SK-N-SH (cell line): ENCODE results near the gene ANKRD9. TPM values are rescaled to one million over a fixed set of nuclear protein-coding genes. Genes with fewer than 3 reads are reported as not detected.

Experiments
- CTCF ChIA-PET: fragments of 300-600, 350-600 bp; formaldehyde crosslinking; extraction: SDS; loops from one replicate; lab custom pipeline; 2021; lab: Yijun Ruan, JAX
- POLR2A ChIA-PET: fragments of 350-600 bp; sonication (Branson Sonifier 250); formaldehyde crosslinking; extraction: SDS; loops from one replicate; lab custom pipeline; 2020; ENCODE audit warnings: antibody characterized with exemption, inconsistent platforms; lab: Yijun Ruan, JAX
- DNase-seq: peaks from one replicate; pipeline ENCODE4 v3.0.0; 2012
- H2AFZ ChIP-seq: fragments of 200-600 bp; sonication (generic); 2 replicates; pipeline ENCODE4 v1.8.1; 2016; ENCODE audit warnings: antibody characterized with exemption, mild to moderate bottlenecking, low read depth
- H3F3A ChIP-seq: fragments of 200-600 bp; sonication (generic); replicated peaks from 2 replicates; pipeline ENCODE3; 2016; ENCODE audit warnings: antibody characterized with exemption, mild to moderate bottlenecking; ENCODE audit not compliant: insufficient read depth
- H3K27ac ChIP-seq, 2 experiments: fragments of 200-500 bp in 1 of 2; fragments of 200-600 bp in 1 of 2; sonication (Bioruptor generic) in 1 of 2; sonication (generic), shearing (Covaris generic) in 1 of 2; 2 replicates each; pipeline versions ENCODE4 v1.5.1 to v1.6.1; 2014 to 2016; ENCODE audit warnings: low read depth in 2 of 2, inconsistent platforms in 1 of 2, low read length in 1 of 2, mild to moderate bottlenecking in 1 of 2, mixed read lengths in 1 of 2
- H3K27me3 ChIP-seq: fragments of 200-600 bp; sonication (generic), shearing (Covaris generic); 2 replicates; pipeline ENCODE4 v1.6.1; 2016; ENCODE audit warnings: mixed run types; ENCODE audit not compliant: insufficient read depth
- H3K36me3 ChIP-seq, 2 experiments: fragments of 200-500 bp in 1 of 2; fragments of 200-600 bp in 1 of 2; sonication (Bioruptor generic) in 1 of 2; sonication (generic) in 1 of 2; replicated peaks in 1 of 2; 2 replicates each; pipeline versions ENCODE3 to v1.5.1; 2014 to 2016; ENCODE audit warnings: low read length in 1 of 2, mild to moderate bottlenecking in 1 of 2; ENCODE audit not compliant: insufficient read depth in 2 of 2, control insufficient read depth in 1 of 2
- H3K4me1 ChIP-seq, 2 experiments: fragments of 200-500 bp in 1 of 2; fragments of 200-600 bp in 1 of 2; sonication (Bioruptor generic) in 1 of 2; sonication (generic), shearing (Covaris generic) in 1 of 2; 2 replicates each; pipeline versions ENCODE4 v1.5.1 to v1.6.1; 2014 to 2016; ENCODE audit warnings: low read depth in 1 of 2, low read length in 1 of 2, mixed run types in 1 of 2; ENCODE audit not compliant: insufficient read depth in 2 of 2, control insufficient read depth in 1 of 2
- H3K4me2 ChIP-seq: fragments of 200-600 bp; sonication (generic), shearing (Covaris generic); 2 replicates; pipeline ENCODE4 v1.6.1; 2017; ENCODE audit warnings: mixed run types
- H3K4me3 ChIP-seq, 2 experiments: fragments of 200-500 bp in 1 of 2; fragments of 200-600 bp in 1 of 2; sonication (Bioruptor generic) in 1 of 2; sonication (generic), shearing (Covaris generic) in 1 of 2; 2 replicates each; pipeline versions ENCODE4 v1.5.1 to v1.8.1; 2014 to 2016; ENCODE audit warnings: low read depth in 2 of 2, inconsistent platforms in 1 of 2, low read length in 1 of 2, mild to moderate bottlenecking in 1 of 2, mixed read lengths in 1 of 2, moderate library complexity in 1 of 2
- H3K79me2 ChIP-seq: fragments of 200-600 bp; sonication (generic); 2 replicates; pipeline ENCODE4 v1.8.1; 2017; ENCODE audit warnings: mild to moderate bottlenecking; ENCODE audit not compliant: insufficient read depth
- H3K9ac ChIP-seq: fragments of 200-600 bp; sonication (generic); 2 replicates; pipeline ENCODE4 v1.6.1; 2017; ENCODE audit warnings: mixed run types
- H3K9me2 ChIP-seq: fragments of 200-600 bp; sonication (generic); 2 replicates; pipeline ENCODE4 v1.6.1; 2017; ENCODE audit warnings: mixed run types
- H3K9me3 ChIP-seq: fragments of 200-600 bp; sonication (generic); 2 replicates; pipeline ENCODE4 v1.6.1; 2017; ENCODE audit warnings: mixed run types, mild to moderate bottlenecking, moderate library complexity
- H4K20me1 ChIP-seq: fragments of 200-600 bp; sonication (generic); 2 replicates; pipeline ENCODE4 v1.6.1; 2017; ENCODE audit warnings: mild to moderate bottlenecking, mixed run types; ENCODE audit not compliant: insufficient read depth
- CHD2 ChIP-seq: fragments of 150-350 bp; IDR thresholded peaks from 2 replicates; pipeline ENCODE4 v1.6.1; 2018; ENCODE audit warnings: low read length; ENCODE audit not compliant: partially characterized antibody
- CTCF ChIP-seq: fragments of 200-600 bp; sonication (generic); IDR thresholded peaks from 2 replicates; pipeline ENCODE4 v1.6.1; 2017; ENCODE audit warnings: antibody characterized with exemption, mild to moderate bottlenecking, moderate library complexity
- ELF1 ChIP-seq: IDR thresholded peaks from 2 replicates; pipeline ENCODE4 v1.4.0; 2012
- FOSL2 ChIP-seq: IDR thresholded peaks from 2 replicates; pipeline ENCODE4 v1.4.0; 2012; ENCODE audit warnings: low read depth, mild to moderate bottlenecking, moderate library complexity, borderline replicate concordance
- FOXM1 ChIP-seq: IDR thresholded peaks from 2 replicates; pipeline ENCODE4 v1.4.0; 2012; ENCODE audit warnings: low read depth, mild to moderate bottlenecking
- GABPA ChIP-seq: IDR thresholded peaks from 2 replicates; pipeline ENCODE4 v1.4.0; 2012; ENCODE audit warnings: low read depth, mild to moderate bottlenecking
- GATA2 ChIP-seq: sonication (generic); formaldehyde crosslinking; IDR thresholded peaks from 2 replicates; pipeline ENCODE4 v1.5.0; 2020; ENCODE audit warnings: mild to moderate bottlenecking, missing genetic modification reagents
- MAX ChIP-seq: IDR thresholded peaks from 2 replicates; pipeline ENCODE4 v1.4.0; 2012; ENCODE audit warnings: low read depth
- MEF2A ChIP-seq: IDR thresholded peaks from 2 replicates; pipeline ENCODE4 v1.4.0; 2012; ENCODE audit warnings: low read depth, borderline replicate concordance
- NFIC ChIP-seq: IDR thresholded peaks from 2 replicates; pipeline ENCODE4 v1.4.0; 2012; ENCODE audit warnings: borderline replicate concordance
- PBX3 ChIP-seq: IDR thresholded peaks from 2 replicates; pipeline ENCODE4; 2012
- POLR2AphosphoS5 ChIP-seq: IDR thresholded peaks from 2 replicates; pipeline ENCODE4 v1.6.1; 2012; ENCODE audit warnings: low read depth, low read length
- RFX5 ChIP-seq: IDR thresholded peaks from 2 replicates; pipeline ENCODE4 v1.6.1; 2012; ENCODE audit warnings: mild to moderate bottlenecking, improper control_type of control experiment, low read length
- SIN3A ChIP-seq: IDR thresholded peaks from 2 replicates; pipeline ENCODE4 v1.6.1; 2012; ENCODE audit warnings: low read depth, mild to moderate bottlenecking, low read length, moderate library complexity, borderline replicate concordance
- SMC3 ChIP-seq: IDR thresholded peaks from 2 replicates; pipeline ENCODE4 v1.6.1; 2012; ENCODE audit warnings: low read depth, low read length, improper control_type of control experiment
- USF1 ChIP-seq: IDR thresholded peaks from 2 replicates; pipeline ENCODE4 v1.4.0; 2012; ENCODE audit warnings: low read depth, borderline replicate concordance
- USF2 ChIP-seq: fragments of 150-350 bp; IDR thresholded peaks from 2 replicates; pipeline ENCODE4 v1.6.1; 2017; ENCODE audit warnings: antibody characterized with exemption, low read length, low read depth, borderline replicate concordance
- ZBTB33 ChIP-seq: IDR thresholded peaks from 2 replicates; pipeline ENCODE4 v1.4.0; 2012; ENCODE audit warnings: low read depth, borderline replicate concordance
- WGBS: methylation state at CpG from one replicate; pipeline ENCODE4 v1.1.6; 2017; ENCODE audit warnings: low lambda C conversion rate; 5-methylcytosine and 5-hydroxymethylcytosine counted together
- polyA plus RNA-seq, 3 experiments: library from polyadenylated mRNA; depleted of rRNA; stranded (reverse); fragments of >200 nt; gene quantifications; 2 replicates each; pipeline ENCODE4 v1.2.3, GENCODE V29; 2012

Gene ANKRD9
- polyA plus RNA-seq, 1 of the 3 experiments (the other 2 are of a cell fraction) = 21.3 TPM

- Histone ChIP-seq H3K4me3 (no peak overlapping the region), H3K79me2 (no peaks in the 10 kb centered on the region), H3K27ac (no peak overlapping the region), H3K27me3 (no peaks in the 10 kb centered on the region), H4K20me1 (no peaks in the 10 kb centered on the region), H3K4me1 (no peaks in the 10 kb centered on the region), H3K9me2 (no peaks in the 10 kb centered on the region), H3F3A (no peaks in the 10 kb centered on the region), H2AFZ (no peak overlapping the region), H3K36me3 (peaks cover 15 to 16% of the 10 kb centered on the region in 2 experiments), H3K4me2 (no peak overlapping the region), H3K9me3 (no peaks in the 10 kb centered on the region), H3K9ac (no peak overlapping the region)
- ChIA-PET POLR2A (no interaction called here), CTCF (interaction anchor here (0.8 kb wide), 1 partner anchor 16 kb away, joined by 3 read pairs; no protein-coding TSS in a partner anchor)
- no peak for DNase-seq
- WGBS = 94% methylated on average over 6 of the region's 6 CpGs
- TF ChIP-seq CTCF = no peak
- TF ChIP-seq POLR2AphosphoS5 = no peak
- TF ChIP-seq USF2 = no peak
- TF ChIP-seq CHD2 = no peak
- no peak for TF ChIP-seq GABPA
- no peak for TF ChIP-seq FOXM1
- TF ChIP-seq GATA2 = no peak
- TF ChIP-seq FOSL2 = no peak
- TF ChIP-seq USF1 = no peak
- TF ChIP-seq SMC3 = no peak
- no peak for TF ChIP-seq MEF2A
- TF ChIP-seq NFIC = no peak
- no peak for TF ChIP-seq MAX
These were observed 44.7 kb downstream of the ANKRD9 start for GRCh38 chr14:102464846-102465341.

GRCh38 chr14:102464006-102464405, 45.6 kb downstream of the ANKRD9 start:
- 92% methylated on average over 4 of the region's 4 CpGs for WGBS
- TF ChIP-seq ZBTB33 (no peak), RFX5 (no peak), GATA2 (no peak), MEF2A (no peak), PBX3 (no peak), FOXM1 (no peak), MAX (no peak), SIN3A (no peak), ELF1 (no peak)
- Histone ChIP-seq H3K27ac (no peak overlapping the region), H3K9me3 (no peaks in the 10 kb centered on the region), H3K27me3 (no peaks in the 10 kb centered on the region), H3K9ac (no peak overlapping the region), H3K36me3 (peaks cover 15 to 16% of the 10 kb centered on the region in 2 experiments), H3K4me3 (no peak overlapping the region), H3K9me2 (no peaks in the 10 kb centered on the region), H3K79me2 (no peaks in the 10 kb centered on the region), H3F3A (no peaks in the 10 kb centered on the region), H2AFZ (no peak overlapping the region), H3K4me2 (no peak overlapping the region), H4K20me1 (no peaks in the 10 kb centered on the region), H3K4me1 (no peaks in the 10 kb centered on the region)
- no peak for DNase-seq
- ChIA-PET POLR2A (no interaction called here), CTCF (interaction anchor here (1.1 kb wide), 1 partner anchor 9 kb away, joined by 3 read pairs; no protein-coding TSS in a partner anchor)
